Upper lobe of left lung (tissue), 4 donors: Measurements from ENCODE around the gene TLR8.

ENCODE experiments used
- CTCF ChIP-seq, 6 experiments: fragments of 450-650 bp in 4 of 6; fragments of 200-600 bp in 2 of 6; sonication (generic) in 2 of 6; IDR thresholded peaks; one replicate each; pipeline ENCODE4 v1.5.1; 2016 to 2019; ENCODE audit warnings: antibody characterized with exemption in 6 of 6
- POLR2A ChIP-seq, 4 donors: fragments of 450-650 bp; IDR thresholded peaks; one replicate each; pipeline ENCODE4 v1.5.1; 2016 to 2017; ENCODE audit warnings: antibody characterized with exemption in 4 of 4, mild to moderate bottlenecking in 2 of 4
- POLR2AphosphoS5 ChIP-seq, 2 donors: sonication (generic); formaldehyde crosslinking; IDR thresholded peaks; one replicate each; pipeline ENCODE4 v1.5.1; 2017; ENCODE audit warnings: antibody characterized with exemption in 2 of 2

DNA sequence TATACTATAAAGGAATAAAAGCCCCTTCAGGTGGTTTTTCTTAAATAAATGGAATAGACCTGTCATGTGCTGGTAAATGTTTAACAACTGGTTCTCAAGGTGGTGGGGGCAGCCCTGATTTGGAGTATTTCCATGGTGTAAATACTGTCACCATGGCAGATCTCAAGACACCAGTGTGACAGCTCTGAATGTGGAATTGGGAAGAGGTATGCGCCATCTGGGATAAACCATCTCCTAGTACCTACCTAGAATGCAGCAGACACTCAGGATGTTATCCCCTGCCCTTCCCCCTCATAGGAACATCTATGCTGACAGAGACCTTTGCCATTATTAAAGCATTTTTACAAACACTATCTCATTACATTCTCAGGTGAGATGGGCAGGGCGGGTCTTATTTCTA, 42.1 kb downstream of the TLR8 start:
- TF ChIP-seq POLR2A (IDR thresholded peaks at IDR 0.05) (no peak), CTCF (IDR thresholded peaks at IDR 0.05) (no peak), POLR2AphosphoS5 (IDR thresholded peaks at IDR 0.05) (no peak)
